IMR-90 (cell line): ENCODE measurements around the gene RANBP10. TPM values are rescaled to one million over a fixed set of nuclear protein-coding genes. Genes with fewer than 3 reads are reported as not detected.

Experiments
- ATAC-seq: fragments of 200-7000 bp; cut with Tn5 transposase; 2 replicates; pipeline ENCODE4 v1.9.1; 2020; ENCODE audit warnings: low read depth, mild to moderate bottlenecking, moderate library complexity
- BruUV-seq: library from RNA; stranded (reverse); fragments of 400-500 nt; replicated peaks from 2 replicates; lab custom pipeline; 2021; lab: Mats Ljungman, UMichigan
- CTCF ChIA-PET: fragments of 300-600 bp; formaldehyde crosslinking; extraction: SDS; loops from one replicate; lab custom pipeline; 2021; ENCODE audit warnings: antibody characterized with exemption; lab: Yijun Ruan, JAX
- POLR2A ChIA-PET: fragments of 300-600 bp; sonication (Branson Sonifier 250); formaldehyde crosslinking; loops from one replicate; lab custom pipeline; 2022; ENCODE audit warnings: antibody characterized with exemption; ENCODE audit not compliant: unreplicated experiment; lab: Charles Lee
- DNase-seq: peaks from one replicate; pipeline ENCODE4 v3.0.0; 2013
- H2AFZ ChIP-seq: replicated peaks from 2 replicates; pipeline ENCODE3; 2013; ENCODE audit warnings: low read length, mild to moderate bottlenecking; ENCODE audit not compliant: poor library complexity
- H2AK5ac ChIP-seq: 2 replicates; pipeline ENCODE4 v1.6.1; 2013; ENCODE audit warnings: low read depth, low read length, inconsistent platforms
- H2AK9ac ChIP-seq: replicated peaks from 2 replicates; pipeline ENCODE3; 2013; ENCODE audit warnings: mild to moderate bottlenecking, low read depth, low read length, moderate library complexity; ENCODE audit not compliant: poor library complexity
- H2BK120ac ChIP-seq: 2 replicates; pipeline ENCODE4 v1.6.1; 2013; ENCODE audit warnings: low read depth, low read length, inconsistent platforms
- H2BK15ac ChIP-seq: 3 replicates; pipeline ENCODE4 v1.6.1; 2013; ENCODE audit warnings: low read depth, low read length, inconsistent platforms
- H2BK20ac ChIP-seq: 2 replicates; pipeline ENCODE4 v1.6.1; 2013; ENCODE audit warnings: low read depth, mild to moderate bottlenecking, inconsistent platforms, low read length, moderate library complexity
- H2BK5ac ChIP-seq: 2 replicates; pipeline ENCODE4 v1.6.1; 2013; ENCODE audit warnings: mild to moderate bottlenecking, low read depth, low read length, inconsistent platforms; ENCODE audit not compliant: poor library complexity, severe bottlenecking
- H3K14ac ChIP-seq: replicated peaks from 2 replicates; pipeline ENCODE4 v1.6.1; 2013; ENCODE audit warnings: low read depth, low read length, inconsistent platforms
- H3K18ac ChIP-seq: 2 replicates; pipeline ENCODE4 v1.6.1; 2013; ENCODE audit warnings: low read depth, low read length, control low read depth
- H3K23ac ChIP-seq: 2 replicates; pipeline ENCODE4 v1.6.1; 2013; ENCODE audit warnings: low read depth, low read length, inconsistent platforms
- H3K27ac ChIP-seq: 2 replicates; pipeline ENCODE4 v1.5.1; 2013; ENCODE audit warnings: mild to moderate bottlenecking, control low read depth, low read length; ENCODE audit not compliant: insufficient read depth
- H3K27me3 ChIP-seq: 2 replicates; pipeline ENCODE4 v1.6.1; 2013; ENCODE audit warnings: low read length; ENCODE audit not compliant: control insufficient read depth, insufficient read depth
- H3K36me3 ChIP-seq: 2 replicates; pipeline ENCODE4 v1.6.1; 2013; ENCODE audit warnings: low read length, mixed read lengths; ENCODE audit not compliant: control insufficient read depth, insufficient read depth
- H3K4ac ChIP-seq: 2 replicates; pipeline ENCODE4 v1.6.1; 2013; ENCODE audit warnings: low read depth, low read length, inconsistent platforms
- H3K4me1 ChIP-seq: 2 replicates; pipeline ENCODE4 v1.6.1; 2013; ENCODE audit warnings: low read length, mixed read lengths; ENCODE audit not compliant: control insufficient read depth, insufficient read depth
- H3K4me2 ChIP-seq: 2 replicates; pipeline ENCODE4 v1.6.1; 2013; ENCODE audit warnings: low read depth, mild to moderate bottlenecking, control low read depth, low read length, moderate library complexity
- H3K4me3 ChIP-seq: 2 replicates; pipeline ENCODE4 v1.5.1; 2013; ENCODE audit warnings: low read depth, mild to moderate bottlenecking, control low read depth, low read length, moderate library complexity; ENCODE audit not compliant: insufficient read depth
- H3K56ac ChIP-seq: 2 replicates; pipeline ENCODE4 v1.6.1; 2013; ENCODE audit warnings: low read length, inconsistent platforms; ENCODE audit not compliant: insufficient read depth; ENCODE audit errors: extremely low read depth
- H3K79me1 ChIP-seq, 2 experiments: 2 replicates each; pipeline ENCODE4 v1.6.1; 2013; ENCODE audit warnings: low read length in 2 of 2, inconsistent platforms in 1 of 2, low read depth in 1 of 2
- H3K9ac ChIP-seq: 2 replicates; pipeline ENCODE4 v1.6.1; 2013; ENCODE audit warnings: low read depth, low read length, control low read depth
- H3K9me1 ChIP-seq: 2 replicates; pipeline ENCODE4 v1.6.1; 2013; ENCODE audit warnings: low read length, inconsistent platforms; ENCODE audit not compliant: insufficient read depth
- H3K9me3 ChIP-seq: 2 replicates; pipeline ENCODE4 v1.6.1; 2013; ENCODE audit warnings: low read length; ENCODE audit not compliant: control insufficient read depth, insufficient read depth
- H4K20me1 ChIP-seq: 2 replicates; pipeline ENCODE4 v1.6.1; 2013; ENCODE audit warnings: low read length, inconsistent platforms; ENCODE audit not compliant: insufficient read depth
- H4K5ac ChIP-seq: 2 replicates; pipeline ENCODE4 v1.6.1; 2013; ENCODE audit warnings: mild to moderate bottlenecking, low read depth, low read length, control low read depth
- H4K8ac ChIP-seq, 2 experiments: 2 replicates each; pipeline ENCODE4 v1.6.1; 2013; ENCODE audit warnings: low read depth in 2 of 2, low read length in 2 of 2, control low read depth in 1 of 2, inconsistent platforms in 1 of 2
- H4K91ac ChIP-seq: 2 replicates; pipeline ENCODE4 v1.6.1; 2013; ENCODE audit warnings: low read depth, low read length, inconsistent platforms; ENCODE audit not compliant: insufficient read depth
- CEBPB ChIP-seq: IDR thresholded peaks from 2 replicates; pipeline ENCODE4 v1.6.1; 2012; ENCODE audit warnings: low read depth, low read length, improper control_type of control experiment
- NFE2L2 ChIP-seq: fragments of 150-350 bp; IDR thresholded peaks from 2 replicates; pipeline ENCODE4 v1.6.1; 2016; ENCODE audit warnings: low read depth, mild to moderate bottlenecking, low read length
- SMC3 ChIP-seq: fragments of 150-350 bp; IDR thresholded peaks from 2 replicates; pipeline ENCODE4 v1.6.1; 2016; ENCODE audit warnings: low read depth, mild to moderate bottlenecking, antibody characterized with exemption, low read length, moderate library complexity
- WGBS, 2 experiments: methylation state at CpG; one replicate each; pipeline versions ENCODE4 v1.1.5 to v1.1.7; 2013; ENCODE audit warnings: missing lambda C conversion rate in 2 of 2; ENCODE audit not compliant: insufficient read length in 1 of 2; ENCODE audit errors: extremely low coverage in 2 of 2; 5-methylcytosine and 5-hydroxymethylcytosine counted together
- dilution Hi-C: fragments of 300-500 bp; cut with HindIII; formaldehyde crosslinking; loops from one replicate; pipeline ENCODE4 v1.14.3; 2018; ENCODE audit warnings: low sequenced_read_pairs; ENCODE audit not compliant: unreplicated experiment
- in situ Hi-C: fragments of 300-500 bp; cut with MboI; formaldehyde crosslinking; loops from 3 replicates; pipeline ENCODE4 v1.14.3; 2019; ENCODE audit warnings: low sequenced_read_pairs, inconsistent platforms, mixed read lengths
- intact Hi-C: fragments of 100-400 bp; cut with micrococcal nuclease; formaldehyde crosslinking; loops from 2 replicates; pipeline ENCODE4 v1.10.0; 2022
- polyA plus RNA-seq, 3 experiments: library from polyadenylated mRNA; depleted of rRNA; stranded (reverse); fragments of >200 nt; gene quantifications; 2 replicates each; pipeline ENCODE4 v1.2.3, GENCODE V29; 2012; ENCODE audit warnings: low replicate concordance in 1 of 3
- total RNA-seq: library from RNA; depleted of rRNA; stranded (reverse); fragments of >200 nt; gene quantifications from 2 replicates; pipeline ENCODE4 v1.2.3, GENCODE V29; 2012

RANBP10 gene
- total and polyA plus RNA-seq, 2 of the 4 experiments (the other 2 are of a cell fraction) = 2.7 to 12.1 TPM

- H3K9ac ChIP-seq = peak overlapping the region; percentile 72
- H3K23ac ChIP-seq = peak overlapping the region; percentile 87; the same call in 1 of the 2 replicates
- 0 out of 2 replicates have a peak overlapping the region, but pooled peaks have one; percentile 25 for H3K18ac ChIP-seq
- 0% methylated on average over 2 of the region's 14 CpGs; no CpG with 5 or more reads in 1 of the 2 experiments for WGBS, 2 experiments
- ATAC-seq = peak; percentile 4
- peak overlapping the region; percentile 45 for H2BK5ac ChIP-seq
- H2BK20ac ChIP-seq = no peak overlapping the region
- no peak overlapping the region for H2BK15ac ChIP-seq
- peaks cover 16 to 42% of the 10 kb centered on the region in 2 experiments for H3K79me1 ChIP-seq
- no peak for TF ChIP-seq NFE2L2
- TF ChIP-seq SMC3 = no peak
- TF ChIP-seq CEBPB = no peak
- intact Hi-C loops = loop anchor here (5.0 kb wide), 1 partner anchor 89 kb away; the partner anchor contains the start of genes RANBP10 and TSNAXIP1
- peak overlapping the region; percentile 96 for H2AFZ ChIP-seq
- peak overlapping the region; percentile 75 for H3K27ac ChIP-seq
- H4K91ac ChIP-seq = no peak overlapping the region; the same call in 1 of the 2 replicates
- peaks cover 8% of the 10 kb centered on the region for H3K4me1 ChIP-seq
- peak overlapping the region; percentile 28 to 55; a peak in 2 of 4 replicates for H4K8ac ChIP-seq
- H4K20me1 ChIP-seq = peaks cover 8% of the 10 kb centered on the region; the same call in 1 of the 2 replicates
- peak overlapping the region; percentile 4 for H3K4ac ChIP-seq
- H3K9me1 ChIP-seq = peaks cover 16% of the 10 kb centered on the region; the same call in 1 of the 2 replicates
- no TSS peak for BruUV-seq
- H3K4me2 ChIP-seq = peak overlapping the region; percentile 100
- no peaks in the 10 kb centered on the region for H3K9me3 ChIP-seq
- peaks cover 2% of the 10 kb centered on the region; the same call in 1 of the 2 replicates for H3K36me3 ChIP-seq
- peak overlapping the region; percentile 80; the same call in 1 of the 2 replicates for H2AK5ac ChIP-seq
- H3K56ac ChIP-seq = peak overlapping the region; percentile 76; the same call in 1 of the 2 replicates
- peak overlapping the region; percentile 13 for H2AK9ac ChIP-seq
- peak overlapping the region; percentile 73 for H3K14ac ChIP-seq
- CTCF ChIA-PET = interaction anchor here (0.5 to 1.3 kb wide), 2 partner anchors 46 to 305 kb away, joined by 3 read pairs; no protein-coding TSS in a partner anchor
- in situ Hi-C loops = no loop called here
- dilution Hi-C loops = no loop called here
- H4K5ac ChIP-seq = peak overlapping the region; percentile 54
- no peak overlapping the region for H2BK120ac ChIP-seq
- H3K4me3 ChIP-seq = peak overlapping the region; percentile 89
- POLR2A ChIA-PET = interaction anchor here (0.7 kb wide), 1 partner anchor 777 kb away, joined by 3 read pairs; no protein-coding TSS in a partner anchor
- no peaks in the 10 kb centered on the region for H3K27me3 ChIP-seq
- no peak for DNase-seq
These were observed 87.7 kb downstream of the RANBP10 start for GRCh38 chr16:67718668-67719047.
